Activated CD4-positive, CD25-positive, alpha-beta regulatory T cell treated with anti-CD3 and anti-CD28 coated beads, Interleukin-2, amount 50 U/mL, for 72 hours (primary cell): ENCODE results near the gene TCFL5.

Experiments used
- DNase-seq: peaks from one replicate; pipeline ENCODE4 v3.0.0; 2021

TCFL5 gene

DNA sequence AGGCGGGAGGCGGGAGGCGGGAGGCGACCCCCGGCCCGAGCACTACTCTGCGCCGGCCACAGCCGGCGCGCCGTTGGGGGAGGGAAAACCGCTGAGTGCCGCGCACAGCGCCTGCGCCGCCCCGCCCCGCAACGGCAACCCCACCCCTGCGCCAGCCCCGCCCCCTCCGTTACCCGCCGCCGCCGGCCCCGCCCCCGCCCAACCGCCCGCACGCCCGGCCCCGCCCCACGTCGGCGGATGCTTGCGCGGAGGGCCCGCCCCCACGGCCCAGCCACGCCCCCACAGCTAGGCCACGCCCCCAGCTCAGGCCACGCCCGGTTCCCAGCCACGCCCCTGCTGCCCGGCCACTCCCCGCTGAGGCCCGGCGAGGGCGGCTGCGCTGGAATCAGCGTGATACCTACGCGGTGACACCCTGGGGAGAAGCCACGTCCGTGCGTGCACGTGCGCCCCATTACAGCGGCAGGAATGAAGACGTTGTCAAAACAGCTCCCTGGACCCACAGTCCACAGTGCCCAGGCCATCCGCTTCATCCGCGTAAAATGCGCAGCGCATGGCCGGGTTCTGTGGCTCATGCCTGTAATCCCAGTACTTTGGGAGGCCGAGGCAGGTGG, at the start of gene TCFL5:
Gene TCFL5, minus strand, starts transcription at position 97 of the 611 bp plus-strand sequence. CDS start 152 bp downstream, outside the sequence.
- peak; percentile 99 for DNase-seq

- DNase-seq = no peak
These were observed 49.3 kb upstream of the TCFL5 start for GRCh38 chr20:62910777-62911497.

GRCh38 chr20:62910217-62910766, 48.7 kb upstream of the TCFL5 start:
- DNase-seq = no peak

- DNase-seq = no peak
These were observed 47.6 kb upstream of the TCFL5 start for GRCh38 chr20:62908971-62909791.

DNA sequence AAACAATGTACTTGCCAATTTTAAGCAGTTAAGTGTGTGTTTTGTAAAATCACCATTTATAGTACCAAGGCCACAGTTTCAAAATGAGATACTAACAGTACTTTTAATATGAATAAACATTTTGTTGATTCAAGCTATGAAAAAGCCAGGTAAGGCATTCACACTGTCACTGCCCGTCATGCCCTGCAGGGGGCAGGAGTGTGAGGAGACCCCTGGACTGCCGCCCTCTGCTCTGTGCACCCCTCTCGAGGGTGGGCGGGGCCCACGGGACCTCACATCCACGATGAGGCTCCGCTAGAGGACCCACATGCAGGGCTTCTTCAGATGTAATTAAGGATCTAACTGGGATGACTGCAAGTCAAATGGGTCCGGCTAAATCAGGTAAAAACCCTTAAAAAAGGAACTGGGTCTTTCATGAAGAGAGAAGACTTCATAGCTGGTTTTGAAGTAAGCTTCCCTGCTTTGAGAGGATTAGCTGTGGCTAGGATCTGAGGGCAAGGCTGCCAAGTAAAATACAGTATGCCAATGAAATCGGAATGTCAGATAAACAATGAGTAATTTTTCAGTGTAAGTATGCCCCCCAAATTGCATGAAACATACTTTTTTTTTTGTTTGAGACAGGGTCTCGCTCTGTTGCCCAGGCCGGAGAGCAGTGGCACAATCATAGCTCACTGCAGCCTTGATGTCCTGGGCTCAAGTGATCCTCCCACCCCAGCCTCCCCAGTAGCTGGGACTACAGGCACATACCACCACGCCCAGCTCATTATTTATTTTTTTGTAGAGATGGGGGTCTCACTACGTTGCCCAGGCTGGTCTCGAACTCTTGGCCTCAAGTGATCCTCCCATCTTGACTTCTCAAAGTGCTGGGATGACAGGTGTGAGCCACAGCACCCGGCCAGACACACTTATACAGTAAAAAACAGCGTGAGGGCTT, 46.0 kb upstream of the TCFL5 start:
- DNase-seq = no peak

- no peak for DNase-seq
These were observed 45.2 kb upstream of the TCFL5 start for GRCh38 chr20:62906647-62907375.

GRCh38 chr20:62906209-62906608, 44.6 kb upstream of the TCFL5 start:
- no peak for DNase-seq

- DNase-seq = no peak
These were observed 44.0 kb upstream of the TCFL5 start for GRCh38 chr20:62905536-62906117.

DNA sequence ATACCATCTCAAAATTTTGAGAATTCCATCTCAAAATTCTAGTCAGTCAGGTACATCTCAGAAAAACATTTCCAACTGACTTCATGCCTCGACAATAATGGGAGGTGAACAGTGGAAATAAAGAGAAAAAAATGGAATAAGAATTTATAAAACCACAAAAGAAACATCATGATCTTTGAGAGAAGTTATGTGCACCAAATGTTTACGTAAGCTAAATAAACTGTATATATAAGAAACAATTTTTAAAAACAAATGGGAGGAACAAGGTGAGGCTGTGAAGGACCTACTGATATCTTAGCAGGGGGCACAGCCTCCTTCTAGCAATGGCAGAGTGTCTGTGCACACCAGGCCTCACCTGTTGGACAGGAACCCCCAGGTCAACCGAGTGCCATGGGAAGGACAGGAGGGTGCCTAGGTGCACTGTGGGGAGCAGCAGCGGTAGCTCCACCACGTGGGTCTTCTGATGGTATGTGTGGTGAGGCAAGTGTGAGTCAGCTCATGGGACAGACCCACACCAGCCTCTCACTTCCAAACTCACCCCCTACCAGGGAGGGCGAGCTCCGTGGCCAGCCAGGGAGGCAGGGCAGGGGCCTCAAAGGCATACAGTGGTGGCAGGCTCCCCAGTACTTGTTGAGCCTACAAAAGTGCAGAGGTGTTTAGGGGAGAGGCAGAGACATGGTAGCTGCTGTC, 41.4 kb upstream of the TCFL5 start:
- no peak for DNase-seq

DNA sequence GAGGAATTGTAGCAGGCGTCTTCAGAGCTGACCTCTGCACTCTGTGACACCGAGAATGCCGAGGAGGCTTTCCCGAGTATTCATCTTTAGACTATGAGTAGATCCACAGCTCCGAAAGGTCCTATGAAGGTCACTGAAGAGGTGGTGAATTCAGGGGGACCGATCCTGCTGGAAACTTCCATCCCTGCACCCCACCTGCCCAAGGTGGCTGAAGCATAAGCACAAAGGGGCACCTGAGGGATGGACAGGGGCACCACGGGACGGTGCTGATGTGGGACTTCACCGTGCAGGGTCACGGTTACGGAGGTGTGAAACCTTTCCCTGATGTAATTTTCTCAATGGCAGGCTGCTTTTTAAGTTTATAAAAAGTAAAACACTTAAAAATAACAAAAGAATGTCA, 40.3 kb upstream of the TCFL5 start:
- no peak for DNase-seq

DNA sequence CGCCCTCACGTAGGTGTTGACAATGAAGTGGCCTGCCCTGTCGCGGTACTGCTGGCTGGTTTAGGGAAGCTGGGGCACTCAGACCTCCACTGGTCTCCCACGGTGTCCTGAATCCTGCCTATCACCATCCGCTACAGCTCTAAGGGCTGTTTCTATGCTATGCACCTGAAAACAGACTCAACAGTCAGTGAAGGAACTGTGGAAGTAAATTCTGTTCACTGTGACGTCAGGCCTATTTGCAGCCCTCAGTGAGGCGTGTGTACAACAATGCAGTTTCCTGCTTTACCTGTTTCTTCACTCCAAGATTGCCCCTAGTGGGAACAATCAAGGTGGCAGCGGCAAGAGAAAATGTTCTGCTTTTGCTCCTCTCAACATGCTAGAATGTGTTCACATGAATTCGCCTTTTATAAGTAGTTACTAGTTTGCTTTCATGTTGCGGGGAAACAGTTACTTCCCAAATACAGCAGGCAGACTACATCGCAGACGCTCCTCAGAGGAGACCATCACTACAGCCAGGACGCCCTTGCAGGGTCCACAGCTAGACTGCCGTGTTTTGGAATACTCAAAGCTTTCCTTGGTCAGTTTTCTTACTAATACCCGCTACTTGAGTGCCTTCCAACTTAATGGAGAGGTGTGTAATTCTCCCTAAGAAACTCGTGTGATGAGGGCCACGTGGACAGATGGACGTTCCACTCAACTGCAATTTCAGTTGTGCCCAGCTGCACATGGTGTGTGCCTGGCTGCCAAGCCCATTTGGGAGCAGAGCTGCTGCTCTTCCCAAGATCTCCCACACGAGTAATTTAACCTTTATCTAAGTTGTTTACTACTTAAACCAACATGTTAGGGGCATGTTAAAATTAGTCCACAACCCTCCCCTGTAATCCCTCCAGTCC, 39.3 kb upstream of the TCFL5 start:
- no peak for DNase-seq

- DNase-seq = peak; percentile 69
These were observed 38.5 kb upstream of the TCFL5 start for GRCh38 chr20:62900052-62900691.

DNA sequence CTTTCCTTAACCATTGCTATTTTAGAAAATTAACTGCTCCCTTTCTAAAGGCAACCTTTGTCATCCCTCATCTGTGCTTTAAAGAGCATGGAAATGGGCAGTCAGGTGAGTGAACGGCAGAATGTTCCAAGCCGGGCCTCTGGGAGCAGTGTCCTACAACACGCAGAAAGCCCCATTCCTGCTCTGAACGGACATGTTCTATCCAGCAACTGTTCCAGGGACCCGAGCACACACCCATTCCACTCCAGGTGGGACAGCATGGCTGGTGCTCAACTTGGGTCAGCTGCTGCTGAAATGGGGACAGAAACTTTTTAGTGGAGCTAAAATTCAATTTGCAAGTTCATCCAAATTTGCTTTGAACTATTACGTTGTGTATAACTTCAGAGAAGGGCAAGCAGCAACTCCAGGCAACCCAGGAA, 38.0 kb upstream of the TCFL5 start:
- no peak for DNase-seq

GRCh38 chr20:62898970-62899632, 37.5 kb upstream of the TCFL5 start:
- no peak for DNase-seq

DNA sequence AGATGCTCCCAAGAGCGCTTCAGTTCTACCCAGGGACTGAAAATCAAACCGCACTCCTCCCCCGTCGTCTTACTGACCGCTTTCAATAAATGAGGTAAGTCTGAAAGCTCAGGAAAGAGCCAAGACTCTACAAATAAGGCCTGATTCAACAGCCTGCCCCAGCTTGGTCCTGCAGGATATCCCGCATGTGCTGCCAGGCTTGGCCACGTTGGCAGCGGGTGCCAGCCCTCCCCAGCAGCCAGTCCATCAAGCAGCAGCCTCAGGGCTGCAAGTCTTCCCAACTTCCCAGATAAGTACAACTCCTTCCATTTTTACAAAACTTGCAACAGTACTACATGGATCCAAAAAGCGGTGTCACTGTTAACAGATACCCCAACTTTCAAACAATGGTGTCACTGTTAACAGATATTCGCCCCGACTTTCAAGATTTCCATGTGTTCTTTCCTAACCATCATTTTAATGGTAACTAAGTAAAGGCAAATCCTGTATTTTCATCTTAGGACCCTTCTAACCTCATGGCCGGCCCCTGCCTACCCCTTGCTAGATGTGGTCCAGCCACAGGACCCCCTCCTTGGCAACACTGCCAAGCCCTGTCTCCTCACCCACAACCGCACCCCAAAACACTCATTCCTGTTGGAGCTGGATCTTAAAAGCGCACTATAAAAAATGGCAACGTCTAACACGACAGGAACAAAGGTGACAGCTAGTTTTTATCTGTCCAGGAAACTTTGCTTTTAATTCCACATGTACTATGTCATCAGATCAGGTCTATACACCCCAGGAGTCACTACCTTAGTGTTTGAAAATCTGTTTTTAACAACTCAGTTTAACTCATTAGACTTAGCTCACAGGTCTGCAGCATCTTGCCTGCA, 36.7 kb upstream of the TCFL5 start:
- no peak for DNase-seq

GRCh38 chr20:62897666-62898065, 36.0 kb upstream of the TCFL5 start:
- DNase-seq = no peak

DNA sequence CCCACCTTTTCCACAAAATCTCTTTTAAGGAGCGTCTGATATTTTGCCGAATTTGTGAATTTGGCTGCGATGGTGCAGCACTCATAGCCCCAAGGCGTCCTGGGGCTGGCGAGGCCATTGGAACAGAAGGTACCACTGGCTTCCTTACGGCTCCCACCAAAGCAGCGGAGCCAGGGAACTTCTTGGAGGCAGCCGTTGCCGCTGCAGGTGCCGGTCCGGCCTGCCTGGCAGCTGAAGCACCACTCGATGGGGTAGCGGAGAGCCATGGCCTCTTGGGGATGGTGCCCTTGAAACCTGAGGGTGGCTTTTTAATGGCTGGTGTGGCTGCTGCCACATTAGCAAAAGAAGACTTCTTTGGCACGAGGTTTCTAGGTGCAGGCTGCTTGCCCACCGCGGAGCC, 34.9 kb upstream of the TCFL5 start:
- DNase-seq = no peak
